Left ventricle myocardium inferior (tissue), 1 donor: ENCODE results near the gene NEU3. TPM values are rescaled to one million over a fixed set of nuclear protein-coding genes. Genes with fewer than 3 reads are reported as not detected.

Experiments
- DNase-seq: peaks from one replicate; pipeline ENCODE4 v3.0.0-alpha.2; 2020
- H3K27ac ChIP-seq: fragments of 200-600 bp; replicated peaks from 2 replicates; pipeline ENCODE4 v1.8.0; 2021
- H3K27me3 ChIP-seq: fragments of 200-600 bp; 2 replicates; pipeline ENCODE4 v1.8.0; 2021; ENCODE audit warnings: low read depth
- H3K36me3 ChIP-seq: fragments of 200-600 bp; 2 replicates; pipeline ENCODE4 v1.8.0; 2021
- H3K4me1 ChIP-seq: fragments of 200-600 bp; 2 replicates; pipeline ENCODE4 v1.8.0; 2021
- H3K4me3 ChIP-seq: fragments of 200-600 bp; 2 replicates; pipeline ENCODE4 v1.8.0; 2021; ENCODE audit warnings: mild to moderate bottlenecking, moderate library complexity
- H3K9me3 ChIP-seq: fragments of 200-600 bp; replicated peaks from 2 replicates; pipeline ENCODE4 v1.8.0; 2021
- intact Hi-C: fragments of 100-400 bp; cut with micrococcal nuclease; formaldehyde crosslinking; loops from one replicate; pipeline ENCODE4 v1.11.0; 2022
- total RNA-seq: library from RNA; stranded (reverse); fragmentation: NEBNext Ultra II Directional; extraction: Animal tissue kit (Norgen Biotek cat#: 25700); gene quantifications from one replicate; pipeline ENCODE4 v1.2.1, GENCODE V29; 2021
- TF ChIP-seq, protein P1 (sequence below): fragments of 200-600 bp; IDR thresholded peaks from 2 replicates; pipeline ENCODE4 v1.8.0; 2021; ENCODE audit warnings: antibody characterized with exemption, mild to moderate bottlenecking, borderline replicate concordance
- donor health status: DM: no; HTN: yes; CAD: no; lungs with severe emphysema.

The NEU3 gene
- total RNA-seq, 1 donor from 2014 or later = 9.9 TPM

DNA sequence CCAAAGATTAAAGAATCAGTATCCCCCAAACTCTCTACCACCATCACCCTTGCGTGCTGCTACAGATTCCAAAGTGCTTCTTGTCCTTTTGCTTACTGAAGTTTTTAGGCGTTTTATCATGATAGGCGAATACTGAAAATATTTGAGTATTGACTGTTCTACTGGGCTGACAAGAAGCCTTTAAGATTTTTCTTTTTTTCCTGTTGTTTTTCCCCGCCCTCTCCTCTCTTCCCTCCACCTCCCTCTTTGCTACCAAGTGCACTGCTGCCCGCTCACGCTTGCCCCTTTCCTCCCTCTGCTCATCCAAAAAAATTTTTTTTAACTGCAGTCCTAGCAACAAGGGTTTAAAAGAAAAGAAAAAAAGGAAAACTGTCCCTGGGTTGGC is 39.0 kb upstream of the NEU3 start:
- Histone ChIP-seq H3K9me3 (no peaks in the 10 kb centered on the region), H3K27ac (peak overlapping the region; percentile 83), H3K4me3 (peak overlapping the region; percentile 85), H3K36me3 (peaks cover 10% of the 10 kb centered on the region), H3K27me3 (no peaks in the 10 kb centered on the region), H3K4me1 (peaks cover 57% of the 10 kb centered on the region)
- TF ChIP-seq, protein P1, sequence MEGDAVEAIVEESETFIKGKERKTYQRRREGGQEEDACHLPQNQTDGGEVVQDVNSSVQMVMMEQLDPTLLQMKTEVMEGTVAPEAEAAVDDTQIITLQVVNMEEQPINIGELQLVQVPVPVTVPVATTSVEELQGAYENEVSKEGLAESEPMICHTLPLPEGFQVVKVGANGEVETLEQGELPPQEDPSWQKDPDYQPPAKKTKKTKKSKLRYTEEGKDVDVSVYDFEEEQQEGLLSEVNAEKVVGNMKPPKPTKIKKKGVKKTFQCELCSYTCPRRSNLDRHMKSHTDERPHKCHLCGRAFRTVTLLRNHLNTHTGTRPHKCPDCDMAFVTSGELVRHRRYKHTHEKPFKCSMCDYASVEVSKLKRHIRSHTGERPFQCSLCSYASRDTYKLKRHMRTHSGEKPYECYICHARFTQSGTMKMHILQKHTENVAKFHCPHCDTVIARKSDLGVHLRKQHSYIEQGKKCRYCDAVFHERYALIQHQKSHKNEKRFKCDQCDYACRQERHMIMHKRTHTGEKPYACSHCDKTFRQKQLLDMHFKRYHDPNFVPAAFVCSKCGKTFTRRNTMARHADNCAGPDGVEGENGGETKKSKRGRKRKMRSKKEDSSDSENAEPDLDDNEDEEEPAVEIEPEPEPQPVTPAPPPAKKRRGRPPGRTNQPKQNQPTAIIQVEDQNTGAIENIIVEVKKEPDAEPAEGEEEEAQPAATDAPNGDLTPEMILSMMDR = no peak
- DNase-seq = no peak
- intact Hi-C loops = no loop called here

GRCh38 chr11:74950374-74950969 is 38.3 kb upstream of the NEU3 start:
- H3K27ac ChIP-seq = peak overlapping the region; percentile 83
- peaks cover 9% of the 10 kb centered on the region for H3K36me3 ChIP-seq
- H3K27me3 ChIP-seq = no peaks in the 10 kb centered on the region
- no peaks in the 10 kb centered on the region for H3K9me3 ChIP-seq
- DNase-seq = no peak
- peaks cover 63% of the 10 kb centered on the region for H3K4me1 ChIP-seq
- intact Hi-C loops = no loop called here
- TF ChIP-seq, protein P1 = no peak
- H3K4me3 ChIP-seq = peak overlapping the region; percentile 85

DNA sequence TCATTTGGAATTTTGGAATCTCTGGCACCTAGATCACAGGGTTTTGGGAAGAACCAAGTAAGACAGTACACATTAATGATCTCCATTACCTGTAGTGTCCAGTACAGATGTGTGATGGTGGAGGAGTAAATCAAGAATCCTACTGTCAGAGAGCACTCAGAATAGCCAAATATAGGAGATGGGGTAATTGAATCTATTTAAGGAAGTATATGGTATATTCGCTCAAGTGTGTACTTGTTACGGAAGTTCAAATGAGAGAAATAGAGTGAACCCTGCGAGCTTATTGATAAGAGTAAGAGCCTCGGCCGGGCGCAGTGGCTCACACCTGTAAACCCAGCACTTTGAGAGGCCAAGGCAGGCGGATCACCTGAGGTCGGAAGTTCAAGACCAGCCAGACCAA is 37.5 kb upstream of the NEU3 start:
- Histone ChIP-seq H3K4me1 (peaks cover 71% of the 10 kb centered on the region), H3K36me3 (peaks cover 9% of the 10 kb centered on the region), H3K27me3 (no peaks in the 10 kb centered on the region), H3K4me3 (peak overlapping the region; percentile 85), H3K9me3 (no peaks in the 10 kb centered on the region), H3K27ac (no peak overlapping the region)
- TF ChIP-seq, protein P1 = no peak
- no peak for DNase-seq
- intact Hi-C loops = no loop called here

GRCh38 chr11:74952752-74953151 is 36.0 kb upstream of the NEU3 start:
- TF ChIP-seq, protein P1 = no peak
- Histone ChIP-seq H3K27ac (peak overlapping the region; percentile 38), H3K9me3 (no peaks in the 10 kb centered on the region), H3K4me3 (no peak overlapping the region), H3K27me3 (no peaks in the 10 kb centered on the region), H3K4me1 (peaks cover 85% of the 10 kb centered on the region), H3K36me3 (peaks cover 9% of the 10 kb centered on the region)
- DNase-seq = no peak
- intact Hi-C loops = no loop called here

GRCh38 chr11:74953451-74953850 is 35.3 kb upstream of the NEU3 start:
- peaks cover 9% of the 10 kb centered on the region for H3K36me3 ChIP-seq
- no peak for DNase-seq
- TF ChIP-seq, protein P1 = no peak
- peaks cover 85% of the 10 kb centered on the region for H3K4me1 ChIP-seq
- H3K4me3 ChIP-seq = no peak overlapping the region
- no peaks in the 10 kb centered on the region for H3K9me3 ChIP-seq
- H3K27ac ChIP-seq = no peak overlapping the region
- intact Hi-C loops = no loop called here
- H3K27me3 ChIP-seq = no peaks in the 10 kb centered on the region

- Histone ChIP-seq H3K27me3 (no peaks in the 10 kb centered on the region), H3K4me3 (no peak overlapping the region), H3K27ac (no peak overlapping the region), H3K9me3 (no peaks in the 10 kb centered on the region), H3K4me1 (peaks cover 86% of the 10 kb centered on the region), H3K36me3 (peaks cover 9% of the 10 kb centered on the region)
- DNase-seq = no peak
- TF ChIP-seq, protein P1 = no peak
- intact Hi-C loops = no loop called here
Observed at GRCh38 chr11:74954199-74954598, 34.5 kb upstream of the NEU3 start.
